Measurements from ENCODE around the gene ULBP3. TPM values are rescaled to one million over a fixed set of nuclear protein-coding genes. Genes with fewer than 3 reads are reported as not detected.

The ULBP3 gene
- polyA plus RNA-seq, 1 donor from 2014 or later, result 2.2 TPM

DNA sequence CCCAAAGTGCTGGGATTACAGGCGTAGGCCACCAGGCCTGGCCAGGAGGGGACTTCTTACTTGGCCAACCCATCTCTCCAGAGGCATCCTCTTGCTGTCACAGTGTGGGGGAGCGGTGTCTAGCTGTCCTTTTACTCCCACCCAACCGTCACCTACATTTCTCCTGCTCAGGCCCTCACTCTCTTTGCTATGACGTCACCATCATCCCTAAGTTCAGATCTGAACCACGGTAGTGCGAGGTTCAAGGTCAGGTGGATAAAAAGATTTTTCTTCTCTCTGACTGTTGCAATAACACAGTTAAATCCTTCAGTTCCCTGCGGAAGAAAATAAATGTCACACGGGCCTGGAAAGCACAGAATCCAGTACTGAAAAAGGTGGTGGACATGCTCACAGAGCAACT lies 36.3 kb downstream of the ULBP3 start:
- H3K79me2 ChIP-seq (replicated peaks; ENCODE audit: insufficient read depth, low read length), result no peaks in the 10 kb centered on the region
- TF ChIP-seq EP300 (conservative IDR thresholded peaks at IDR 0.05; ENCODE audit: poor library complexity, severe bottlenecking) (no peak), EZH2 (IDR thresholded peaks at IDR 0.05; ENCODE audit: borderline replicate concordance, insufficient read depth, low read length, poor library complexity, severe bottlenecking) (no peak), POLR2AphosphoS5 (IDR thresholded peaks at IDR 0.05) (no peak), TAF1 (IDR thresholded peaks at IDR 0.05; ENCODE audit: low read depth) (no peak)
- TF ChIP-seq, protein P1, sequence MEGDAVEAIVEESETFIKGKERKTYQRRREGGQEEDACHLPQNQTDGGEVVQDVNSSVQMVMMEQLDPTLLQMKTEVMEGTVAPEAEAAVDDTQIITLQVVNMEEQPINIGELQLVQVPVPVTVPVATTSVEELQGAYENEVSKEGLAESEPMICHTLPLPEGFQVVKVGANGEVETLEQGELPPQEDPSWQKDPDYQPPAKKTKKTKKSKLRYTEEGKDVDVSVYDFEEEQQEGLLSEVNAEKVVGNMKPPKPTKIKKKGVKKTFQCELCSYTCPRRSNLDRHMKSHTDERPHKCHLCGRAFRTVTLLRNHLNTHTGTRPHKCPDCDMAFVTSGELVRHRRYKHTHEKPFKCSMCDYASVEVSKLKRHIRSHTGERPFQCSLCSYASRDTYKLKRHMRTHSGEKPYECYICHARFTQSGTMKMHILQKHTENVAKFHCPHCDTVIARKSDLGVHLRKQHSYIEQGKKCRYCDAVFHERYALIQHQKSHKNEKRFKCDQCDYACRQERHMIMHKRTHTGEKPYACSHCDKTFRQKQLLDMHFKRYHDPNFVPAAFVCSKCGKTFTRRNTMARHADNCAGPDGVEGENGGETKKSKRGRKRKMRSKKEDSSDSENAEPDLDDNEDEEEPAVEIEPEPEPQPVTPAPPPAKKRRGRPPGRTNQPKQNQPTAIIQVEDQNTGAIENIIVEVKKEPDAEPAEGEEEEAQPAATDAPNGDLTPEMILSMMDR (IDR thresholded peaks at IDR 0.05; ENCODE audit: poor library complexity, severe bottlenecking), result no peak
- TF ChIP-seq, protein P2, sequence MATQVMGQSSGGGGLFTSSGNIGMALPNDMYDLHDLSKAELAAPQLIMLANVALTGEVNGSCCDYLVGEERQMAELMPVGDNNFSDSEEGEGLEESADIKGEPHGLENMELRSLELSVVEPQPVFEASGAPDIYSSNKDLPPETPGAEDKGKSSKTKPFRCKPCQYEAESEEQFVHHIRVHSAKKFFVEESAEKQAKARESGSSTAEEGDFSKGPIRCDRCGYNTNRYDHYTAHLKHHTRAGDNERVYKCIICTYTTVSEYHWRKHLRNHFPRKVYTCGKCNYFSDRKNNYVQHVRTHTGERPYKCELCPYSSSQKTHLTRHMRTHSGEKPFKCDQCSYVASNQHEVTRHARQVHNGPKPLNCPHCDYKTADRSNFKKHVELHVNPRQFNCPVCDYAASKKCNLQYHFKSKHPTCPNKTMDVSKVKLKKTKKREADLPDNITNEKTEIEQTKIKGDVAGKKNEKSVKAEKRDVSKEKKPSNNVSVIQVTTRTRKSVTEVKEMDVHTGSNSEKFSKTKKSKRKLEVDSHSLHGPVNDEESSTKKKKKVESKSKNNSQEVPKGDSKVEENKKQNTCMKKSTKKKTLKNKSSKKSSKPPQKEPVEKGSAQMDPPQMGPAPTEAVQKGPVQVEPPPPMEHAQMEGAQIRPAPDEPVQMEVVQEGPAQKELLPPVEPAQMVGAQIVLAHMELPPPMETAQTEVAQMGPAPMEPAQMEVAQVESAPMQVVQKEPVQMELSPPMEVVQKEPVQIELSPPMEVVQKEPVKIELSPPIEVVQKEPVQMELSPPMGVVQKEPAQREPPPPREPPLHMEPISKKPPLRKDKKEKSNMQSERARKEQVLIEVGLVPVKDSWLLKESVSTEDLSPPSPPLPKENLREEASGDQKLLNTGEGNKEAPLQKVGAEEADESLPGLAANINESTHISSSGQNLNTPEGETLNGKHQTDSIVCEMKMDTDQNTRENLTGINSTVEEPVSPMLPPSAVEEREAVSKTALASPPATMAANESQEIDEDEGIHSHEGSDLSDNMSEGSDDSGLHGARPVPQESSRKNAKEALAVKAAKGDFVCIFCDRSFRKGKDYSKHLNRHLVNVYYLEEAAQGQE (IDR thresholded peaks at IDR 0.05; ENCODE audit: borderline replicate concordance), result no peak
- H4K20me1 ChIP-seq (ENCODE audit: insufficient read depth), result no peaks in the 10 kb centered on the region
- H3K27me3 ChIP-seq (ENCODE audit: insufficient read depth, low read depth, low read length), result peaks cover 35% of the 10 kb centered on the region
- no peak overlapping the region for H3K4me2 ChIP-seq (ENCODE audit: low read length)
- no peaks in the 10 kb centered on the region for H3K9me3 ChIP-seq (ENCODE audit: low read length)
- no peak overlapping the region for H3K4me3 ChIP-seq (ENCODE audit: low read length)
- H2AFZ ChIP-seq (ENCODE audit: low read depth, low read length), result no peak overlapping the region
- no peak overlapping the region for H3K9ac ChIP-seq (ENCODE audit: low read length)
- H3F3A ChIP-seq (ENCODE audit: insufficient read depth, low read length, poor library complexity, severe bottlenecking), result no peaks in the 10 kb centered on the region
- no peak overlapping the region for H3K27ac ChIP-seq (ENCODE audit: low read length)
- no peaks in the 10 kb centered on the region for H3K36me3 ChIP-seq (ENCODE audit: insufficient read depth, low read length)
- H3K9me2 ChIP-seq (ENCODE audit: insufficient read depth, low read length), result no peaks in the 10 kb centered on the region

- TF ChIP-seq EP300 (conservative IDR thresholded peaks at IDR 0.05; ENCODE audit: poor library complexity, severe bottlenecking) (no peak), SMC3 (conservative IDR thresholded peaks at IDR 0.05; ENCODE audit: poor library complexity) (no peak), POLR2AphosphoS5 (IDR thresholded peaks at IDR 0.05) (no peak), EZH2 (IDR thresholded peaks at IDR 0.05; ENCODE audit: borderline replicate concordance, insufficient read depth, low read length, poor library complexity, severe bottlenecking) (no peak), MXI1 (conservative IDR thresholded peaks at IDR 0.05; ENCODE audit: poor library complexity, severe bottlenecking) (no peak), TAF1 (IDR thresholded peaks at IDR 0.05; ENCODE audit: low read depth) (no peak)
- TF ChIP-seq, protein P2 (IDR thresholded peaks at IDR 0.05; ENCODE audit: borderline replicate concordance), result no peak
- TF ChIP-seq, protein P1 (IDR thresholded peaks at IDR 0.05; ENCODE audit: poor library complexity, severe bottlenecking), result no peak
- Histone ChIP-seq H3K9ac (ENCODE audit: low read length) (no peak overlapping the region), H2AFZ (ENCODE audit: low read depth, low read length) (no peak overlapping the region), H3K27me3 (ENCODE audit: insufficient read depth, low read depth, low read length) (peaks cover 26% of the 10 kb centered on the region), H3K27ac (ENCODE audit: low read length) (no peak overlapping the region), H3F3A (ENCODE audit: insufficient read depth, low read length, poor library complexity, severe bottlenecking) (no peaks in the 10 kb centered on the region), H4K20me1 (ENCODE audit: insufficient read depth) (no peaks in the 10 kb centered on the region), H3K4me3 (ENCODE audit: low read length) (no peak overlapping the region), H3K79me2 (replicated peaks; ENCODE audit: insufficient read depth, low read length) (no peaks in the 10 kb centered on the region), H3K4me2 (ENCODE audit: low read length) (no peak overlapping the region), H3K36me3 (ENCODE audit: insufficient read depth, low read length) (no peaks in the 10 kb centered on the region), H3K9me3 (ENCODE audit: low read length) (no peaks in the 10 kb centered on the region), H3K9me2 (ENCODE audit: insufficient read depth, low read length) (no peaks in the 10 kb centered on the region)
Measured at GRCh38 chr6:150030611-150031010, 38.3 kb downstream of the ULBP3 start.
